Nephron progenitor cell (in vitro differentiated cells): ENCODE results near the gene HINFP.
A peak's percentile ranks its signal among the peaks of the same experiment; 100 is the strongest.

Experiments used
- DNase-seq: peaks from one replicate; pipeline ENCODE4 v3.0.0; 2021
- H3K27ac Mint-ChIP-seq: 2 replicates; pipeline ENCODE4 v1.8.0; 2021; ENCODE audit warnings: mild to moderate bottlenecking, moderate library complexity, mixed read lengths
- H3K27me3 Mint-ChIP-seq: 2 replicates; pipeline ENCODE4 v1.8.0; 2021; ENCODE audit warnings: mild to moderate bottlenecking, low read depth, mixed read lengths; ENCODE audit not compliant: poor library complexity
- H3K36me3 Mint-ChIP-seq: 2 replicates; pipeline ENCODE4 v1.8.0; 2021; ENCODE audit warnings: low read depth, mixed read lengths
- H3K4me1 Mint-ChIP-seq: 2 replicates; pipeline ENCODE4 v1.8.0; 2021; ENCODE audit warnings: mixed read lengths
- H3K4me3 Mint-ChIP-seq: 2 replicates; pipeline ENCODE4 v1.8.0; 2021; ENCODE audit warnings: mild to moderate bottlenecking, moderate library complexity, mixed read lengths
- H3K9me3 Mint-ChIP-seq: 2 replicates; pipeline ENCODE4 v1.8.0; 2021; ENCODE audit warnings: mild to moderate bottlenecking, moderate library complexity, mixed read lengths
- CTCF ChIP-seq: fragments of 200-600 bp; sonication (generic); IDR thresholded peaks from 2 replicates; pipeline ENCODE4 v1.5.0; 2021; ENCODE audit warnings: antibody characterized with exemption

HINFP gene

GRCh38 chr11:119144825-119145486, 23.6 kb downstream of the HINFP start:
- peaks cover 26% of the 10 kb centered on the region for H3K4me1 Mint-ChIP-seq
- peak; percentile 69 for DNase-seq
- peak; percentile 64 for TF ChIP-seq CTCF
- H3K9me3 Mint-ChIP-seq, result no peaks in the 10 kb centered on the region
- no peak overlapping the region for H3K4me3 Mint-ChIP-seq
- no peak overlapping the region for H3K27ac Mint-ChIP-seq
- H3K36me3 Mint-ChIP-seq, result no peaks in the 10 kb centered on the region
- H3K27me3 Mint-ChIP-seq, result peaks cover 65% of the 10 kb centered on the region

DNA sequence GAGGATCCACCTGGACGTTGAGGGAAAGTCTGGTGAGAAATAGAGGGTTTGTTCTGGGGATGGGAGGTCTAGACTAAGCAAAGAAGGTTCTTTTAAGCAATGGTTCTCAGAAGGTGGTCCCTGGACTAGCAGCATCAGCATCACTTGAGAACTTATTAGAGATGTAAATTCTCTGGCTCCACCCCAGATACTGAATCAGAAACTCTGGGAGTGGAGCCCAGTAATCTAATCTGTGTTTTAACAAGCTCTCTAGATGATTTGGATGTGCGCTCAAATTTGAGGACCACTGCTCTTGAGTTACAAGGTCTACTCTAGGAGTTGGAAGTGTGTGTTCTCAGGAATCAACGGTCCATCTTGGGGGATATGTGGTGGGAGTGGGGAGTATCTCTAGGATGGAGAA, 24.2 kb downstream of the HINFP start:
- Mint-ChIP-seq H3K27me3 (peaks cover 71% of the 10 kb centered on the region), H3K4me1 (peaks cover 26% of the 10 kb centered on the region), H3K27ac (no peak overlapping the region), H3K4me3 (no peak overlapping the region), H3K9me3 (no peaks in the 10 kb centered on the region), H3K36me3 (no peaks in the 10 kb centered on the region)
- DNase-seq, result no peak
- no peak for TF ChIP-seq CTCF

DNA sequence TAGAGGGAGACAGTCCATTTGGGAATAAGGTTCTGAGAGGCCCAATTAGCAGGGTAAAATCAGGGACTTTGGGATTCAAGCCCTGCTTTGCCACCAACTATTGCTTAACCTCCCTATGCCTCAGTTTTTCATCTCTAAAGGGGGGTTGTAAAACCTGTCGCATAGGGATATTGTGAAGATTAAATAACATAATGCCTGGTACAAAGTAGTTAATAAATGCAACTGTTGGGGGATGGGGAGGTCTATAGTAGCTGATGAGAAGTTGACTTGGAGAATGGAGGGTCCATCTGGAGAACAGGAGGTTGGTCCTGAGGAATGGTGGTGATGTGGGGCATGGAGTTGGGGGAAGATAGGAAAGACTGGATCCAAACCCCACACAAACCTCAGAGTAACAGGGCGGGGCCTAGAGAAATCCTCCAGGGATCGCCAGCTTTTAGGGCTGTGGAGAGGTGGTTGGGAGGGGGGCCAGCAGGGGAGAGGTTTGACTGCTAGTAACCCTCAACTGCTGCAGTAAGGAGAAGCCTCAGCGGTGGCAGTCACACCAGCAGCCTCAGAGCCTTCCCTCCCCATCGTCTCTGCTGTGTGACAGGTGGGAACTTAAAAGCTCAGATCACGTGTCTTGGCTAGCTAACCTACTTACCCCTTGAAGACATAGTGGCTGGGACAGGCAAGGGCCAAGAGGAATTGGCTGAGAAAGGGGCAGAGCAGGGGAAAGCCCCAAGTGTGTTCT, 26.4 kb downstream of the HINFP start:
- H3K36me3 Mint-ChIP-seq, result no peaks in the 10 kb centered on the region
- H3K9me3 Mint-ChIP-seq, result no peaks in the 10 kb centered on the region
- DNase-seq, result no peak
- peaks cover 26% of the 10 kb centered on the region for H3K4me1 Mint-ChIP-seq
- peaks cover 82% of the 10 kb centered on the region for H3K27me3 Mint-ChIP-seq
- no peak overlapping the region for H3K27ac Mint-ChIP-seq
- TF ChIP-seq CTCF, result no peak
- peak overlapping the region; percentile 82 for H3K4me3 Mint-ChIP-seq

DNA sequence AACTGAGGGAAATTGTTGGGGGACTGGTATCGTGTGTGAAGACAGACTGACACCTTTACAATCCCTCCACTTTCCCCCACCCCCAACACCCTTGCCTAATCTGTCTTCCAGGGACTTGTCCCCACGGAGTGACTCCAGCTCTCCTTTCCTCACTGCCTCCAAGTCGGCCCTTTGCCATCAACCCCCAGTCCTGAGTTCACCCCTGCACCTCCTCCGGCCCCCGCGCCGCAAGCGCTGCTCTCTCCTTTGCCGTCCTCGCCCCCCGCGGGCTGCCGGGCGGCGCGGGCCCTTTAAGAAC, 27.3 kb downstream of the HINFP start:
- Mint-ChIP-seq H3K4me3 (peak overlapping the region; percentile 82), H3K36me3 (no peaks in the 10 kb centered on the region), H3K9me3 (no peaks in the 10 kb centered on the region), H3K27ac (no peak overlapping the region), H3K27me3 (peaks cover 82% of the 10 kb centered on the region), H3K4me1 (peaks cover 21% of the 10 kb centered on the region)
- DNase-seq, result no peak
- no peak for TF ChIP-seq CTCF

GRCh38 chr11:119149018-119149785, 27.8 kb downstream of the HINFP start, which contains the start of gene ABCG4:
Gene ABCG4, plus strand, starts transcription at chr11:119149052. Its CDS starts 914 bp downstream, at chr11:119149966.
- H3K27ac Mint-ChIP-seq, result no peak within 1 kb of the TSS
- H3K4me3 Mint-ChIP-seq, result peak within 1 kb of the TSS; percentile 82
- no peak for TF ChIP-seq CTCF
- no peaks in the 10 kb centered on the region for H3K9me3 Mint-ChIP-seq
- peak; percentile 59 for DNase-seq
- H3K27me3 Mint-ChIP-seq, result peaks cover 84% of the 10 kb centered on the region
- peaks cover 19% of the 10 kb centered on the region for H3K4me1 Mint-ChIP-seq
- no peaks in the 10 kb centered on the region for H3K36me3 Mint-ChIP-seq
